Right renal cortex interstitium (tissue), 3 donors: Measurements from ENCODE around the gene FAM135A. TPM values are rescaled to one million over a fixed set of nuclear protein-coding genes. Genes with fewer than 3 reads are reported as not detected.
"Not testable (repeated sequence)": the region's sequence is repeated elsewhere in the genome, so short reads cannot be mapped to it uniquely, and the experiment has no call there.

ENCODE experiments used
- DNase-seq, 3 donors: peaks; one replicate each; pipeline ENCODE4 v3.0.0-alpha.2; 2013; ENCODE audit warnings: low read depth in 3 of 3, low spot score in 2 of 3
- polyA plus RNA-seq, 3 donors: library from polyadenylated mRNA; unstranded; fragments of 120-200 nt; gene quantifications; one replicate each; pipeline ENCODE4 v1.2.1, GENCODE V29; 2013; ENCODE audit not compliant: insufficient read length in 3 of 3

The FAM135A gene
- polyA plus RNA-seq, 3 donors: 24.8 to 27.4 (median 26.6) TPM

GRCh38 chr6:70531133-70531532 lies 117.8 kb downstream of the FAM135A start:
- DNase-seq: no peak

- DNase-seq: no peak
Measured at GRCh38 chr6:70537266-70537665, 124.0 kb downstream of the FAM135A start.

- DNase-seq: no peak
Measured at GRCh38 chr6:70538376-70538775, 125.1 kb downstream of the FAM135A start.

- no peak for DNase-seq
Measured at GRCh38 chr6:70547313-70547712, 134.0 kb downstream of the FAM135A start.

GRCh38 chr6:70547905-70548304 lies 134.6 kb downstream of the FAM135A start:
- no peak for DNase-seq

- DNase-seq: no peak
Measured at GRCh38 chr6:70549327-70549726, 136.0 kb downstream of the FAM135A start.

GRCh38 chr6:70551566-70551965 lies 138.3 kb downstream of the FAM135A start:
- no peak for DNase-seq

- not testable (repeated sequence) for DNase-seq
Measured at GRCh38 chr6:70552286-70552940, 139.1 kb downstream of the FAM135A start.

GRCh38 chr6:70552974-70553373 lies 139.7 kb downstream of the FAM135A start:
- no peak for DNase-seq

GRCh38 chr6:70557998-70558397 lies 144.7 kb downstream of the FAM135A start:
- no peak for DNase-seq

GRCh38 chr6:70562401-70562800 lies 149.1 kb downstream of the FAM135A start:
- not testable (repeated sequence) for DNase-seq

GRCh38 chr6:70563530-70563929 lies 150.2 kb downstream of the FAM135A start:
- DNase-seq: no peak

GRCh38 chr6:70566751-70567382 lies 153.6 kb downstream of the FAM135A start, which contains the start of gene SDHAF4:
Gene SDHAF4 (plus strand): TSS chr6:70566930. CDS start chr6:70566941, 11 bp downstream.
- peak; percentile 82 to 85 (median 82) for DNase-seq

- DNase-seq: no peak
Measured at GRCh38 chr6:70574643-70575042, 161.3 kb downstream of the FAM135A start.

GRCh38 chr6:70575899-70576495 lies 162.7 kb downstream of the FAM135A start:
- no peak for DNase-seq

- no peak for DNase-seq
Measured at GRCh38 chr6:70586114-70586513, 172.8 kb downstream of the FAM135A start.

- DNase-seq: no peak
Measured at GRCh38 chr6:70590400-70590799, 177.1 kb downstream of the FAM135A start.

- DNase-seq: no peak
Measured at GRCh38 chr6:70592391-70593117, 179.2 kb downstream of the FAM135A start.

GRCh38 chr6:70593118-70593486 lies 179.8 kb downstream of the FAM135A start:
- DNase-seq: no peak

- DNase-seq: no peak
Measured at GRCh38 chr6:70599187-70599586, 185.9 kb downstream of the FAM135A start.

GRCh38 chr6:70601014-70601413 lies 187.7 kb downstream of the FAM135A start:
- DNase-seq: no peak
